Osteocyte (in vitro differentiated cells): ENCODE data around the gene PSMD6. TPM values are rescaled to one million over a fixed set of nuclear protein-coding genes. Genes with fewer than 3 reads are reported as not detected.
A peak's percentile ranks its signal among the peaks of the same experiment; 100 is the strongest.

Experiments
- DNase-seq: peaks from one replicate; pipeline ENCODE4 v3.0.0; 2021; ENCODE audit warnings: mixed read lengths; ENCODE audit not compliant: unreplicated experiment; ENCODE audit errors: extremely low spot score
- H3K27ac Mint-ChIP-seq: one replicate; pipeline ENCODE4 v1.8.0; 2021; ENCODE audit warnings: mild to moderate bottlenecking, mixed read lengths; ENCODE audit not compliant: unreplicated experiment
- H3K27me3 Mint-ChIP-seq: one replicate; pipeline ENCODE4 v1.8.0; 2021; ENCODE audit warnings: mixed read lengths; ENCODE audit not compliant: unreplicated experiment
- H3K36me3 Mint-ChIP-seq: one replicate; pipeline ENCODE4 v1.8.0; 2021; ENCODE audit warnings: mixed read lengths; ENCODE audit not compliant: unreplicated experiment
- H3K4me1 Mint-ChIP-seq: one replicate; pipeline ENCODE4 v1.8.0; 2021; ENCODE audit warnings: mixed read lengths; ENCODE audit not compliant: unreplicated experiment
- H3K4me3 Mint-ChIP-seq: one replicate; pipeline ENCODE4 v1.8.0; 2021; ENCODE audit warnings: mild to moderate bottlenecking, moderate library complexity, mixed read lengths; ENCODE audit not compliant: unreplicated experiment
- H3K9me3 Mint-ChIP-seq: one replicate; pipeline ENCODE4 v1.8.0; 2021; ENCODE audit warnings: mixed read lengths; ENCODE audit not compliant: unreplicated experiment
- CTCF ChIP-seq: fragments of 200-600 bp; sonication (generic); IDR thresholded peaks from 2 replicates; pipeline ENCODE4 v1.5.0; 2021; ENCODE audit warnings: antibody characterized with exemption, mild to moderate bottlenecking, moderate library complexity
- total RNA-seq: library from RNA; stranded (reverse); gene quantifications from 2 replicates; pipeline ENCODE4 v1.2.1, GENCODE V29; 2021

The PSMD6 gene
- total RNA-seq, 1 donor from 2014 or later = 72.6 TPM

DNA sequence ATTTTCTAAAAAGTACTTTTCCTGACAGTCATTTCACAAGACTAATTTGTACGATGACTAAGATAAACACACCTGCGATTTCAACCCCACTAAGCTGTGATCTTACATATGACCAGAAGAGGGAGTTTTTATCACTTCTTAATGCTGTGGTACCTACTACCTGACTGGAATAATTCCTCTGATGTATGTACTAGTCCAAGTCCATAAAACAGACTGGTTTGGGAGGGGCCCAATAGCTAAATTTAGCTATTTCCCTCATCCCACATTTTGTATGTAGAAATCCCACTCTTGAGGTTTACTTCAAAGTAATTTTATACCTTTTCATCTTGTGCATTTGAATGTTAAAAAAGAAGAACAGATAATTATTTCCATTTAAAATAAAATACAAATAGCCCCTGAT lies 61.4 kb downstream of the PSMD6 start:
- no peak overlapping the region for H3K27ac Mint-ChIP-seq
- no peak overlapping the region for H3K4me3 Mint-ChIP-seq
- no peaks in the 10 kb centered on the region for H3K9me3 Mint-ChIP-seq
- DNase-seq = no peak
- no peaks in the 10 kb centered on the region for H3K27me3 Mint-ChIP-seq
- TF ChIP-seq CTCF = peak; percentile 69
- peaks cover 28% of the 10 kb centered on the region for H3K4me1 Mint-ChIP-seq
- H3K36me3 Mint-ChIP-seq = no peaks in the 10 kb centered on the region

Other genes starting within 250 kb of the PSMD6 start
- not detected in 2 replicates for gene C3orf49, start 204.2 kb downstream of the PSMD6 start, total RNA-seq
- 55.0 and 59.4 TPM in 2 replicates for gene THOC7, start 159.7 kb downstream of the PSMD6 start, total RNA-seq
- 18.9 and 22.7 TPM in 2 replicates for gene ATXN7, start 159.6 kb downstream of the PSMD6 start, total RNA-seq
- not detected in 2 replicates for gene SCAANT1, start 111.1 kb downstream of the PSMD6 start, total RNA-seq
- 24.7 and 25.2 TPM in 2 replicates for gene PRICKLE2, start 202.0 kb upstream of the PSMD6 start, total RNA-seq